Thymus (tissue), 11 donors: Measurements from ENCODE around the gene TBC1D25. TPM values are rescaled to one million over a fixed set of nuclear protein-coding genes. Genes with fewer than 3 reads are reported as not detected.
"Not testable (repeated sequence)": the region's sequence is repeated elsewhere in the genome, so short reads cannot be mapped to it uniquely, and the experiment has no call there.

Experiments
- DNase-seq, 9 donors: peaks; one replicate each; pipeline ENCODE4 v3.0.0-alpha.2; 2013; ENCODE audit warnings: low spot score in 9 of 9, low read depth in 6 of 9, missing footprints in 1 of 9
- H3K27ac ChIP-seq, 2 donors: one replicate each; pipeline ENCODE4 v1.5.1; 2013; ENCODE audit warnings: control low read depth in 1 of 2, low read depth in 1 of 2, low read length in 1 of 2, mild to moderate bottlenecking in 1 of 2, moderate library complexity in 1 of 2
- H3K27me3 ChIP-seq, 2 donors: one replicate each; pipeline ENCODE4 v1.5.1; 2013; ENCODE audit warnings: low read length in 1 of 2; ENCODE audit not compliant: control insufficient read depth in 2 of 2, insufficient read depth in 1 of 2
- H3K36me3 ChIP-seq, 2 donors: one replicate each; pipeline ENCODE4 v1.5.1; 2013; ENCODE audit warnings: low read length in 1 of 2, mild to moderate bottlenecking in 1 of 2, moderate library complexity in 1 of 2; ENCODE audit not compliant: control insufficient read depth in 2 of 2, insufficient read depth in 2 of 2
- H3K4me1 ChIP-seq, 2 donors: one replicate each; pipeline ENCODE4 v1.5.1; 2013; ENCODE audit warnings: low read length in 2 of 2; ENCODE audit not compliant: control insufficient read depth in 2 of 2, insufficient read depth in 2 of 2
- H3K4me3 ChIP-seq, 2 donors: one replicate each; pipeline ENCODE4 v1.5.1; 2013; ENCODE audit warnings: low read length in 2 of 2, control low read depth in 1 of 2, mild to moderate bottlenecking in 1 of 2
- H3K9me3 ChIP-seq, 2 donors: one replicate each; pipeline ENCODE4 v1.5.1; 2013; ENCODE audit warnings: low read length in 1 of 2, mild to moderate bottlenecking in 1 of 2; ENCODE audit not compliant: control insufficient read depth in 2 of 2, insufficient read depth in 1 of 2
- WGBS: extraction: QIAGEN DNeasy Blood & Tissue Kit; methylation state at CpG from one replicate; pipeline ENCODE4 v1.1.7; 2013; 5-methylcytosine and 5-hydroxymethylcytosine counted together
- polyA plus RNA-seq: library from polyadenylated mRNA; stranded (reverse); fragments of 200-250 nt; gene quantifications from one replicate; pipeline ENCODE4 v1.2.3, GENCODE V29; 2013
- total RNA-seq: library from RNA; stranded (reverse); fragments of 120-200 nt; gene quantifications from one replicate; pipeline ENCODE4 v1.2.4, GENCODE V29; 2013
- donor health status: healthy.

The TBC1D25 gene
- total and polyA plus RNA-seq, 2 donors, result 3.4 to 8.7 TPM

- Histone ChIP-seq H3K4me1 (peaks cover 3 to 25% of the 10 kb centered on the region in 2 donors), H3K27me3 (no peaks in the 10 kb centered on the region), H3K4me3 (peak within 1 kb of the TSS; percentile 62 to 69), H3K27ac (peak within 1 kb of the TSS; percentile 58 to 79), H3K9me3 (no peaks in the 10 kb centered on the region), H3K36me3 (peaks cover 0 to 2% of the 10 kb centered on the region in 2 donors)
- under 1% methylated on average over 65 of the region's 66 CpGs for WGBS
- peak; percentile 66 to 95 (median 87) for DNase-seq
Measured at GRCh38 chrX:48521353-48522243, 17.9 kb upstream of the TBC1D25 start, which contains the start of gene EBP. Gene EBP, plus strand, starts transcription at chrX:48521808. Its CDS starts 1,964 bp downstream, at chrX:48523772.

DNA sequence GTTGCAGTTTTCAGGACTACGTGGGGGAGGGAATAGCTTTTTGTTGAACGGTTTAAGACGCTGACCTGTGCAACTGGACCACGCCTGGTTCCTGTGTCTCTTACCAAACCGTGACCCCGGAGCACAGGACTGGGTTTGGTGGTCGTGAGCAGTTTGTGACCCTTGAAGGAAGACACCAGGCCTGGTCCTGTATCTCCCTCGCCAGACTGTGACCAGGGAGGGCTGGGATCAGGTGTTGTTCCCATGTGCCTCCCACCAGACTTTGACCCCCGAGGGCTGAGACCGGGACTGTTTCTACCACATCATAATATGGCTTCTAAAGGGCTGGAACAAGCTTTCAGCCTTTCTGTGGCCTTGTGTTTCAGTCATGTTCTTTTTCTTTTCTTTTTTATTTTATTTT is 17.2 kb upstream of the TBC1D25 start:
- Histone ChIP-seq H3K4me1 (peaks cover 3 to 21% of the 10 kb centered on the region in 2 donors), H3K27ac (peak overlapping the region; percentile 41 to 47), H3K4me3 (peak overlapping the region; percentile 62 to 69), H3K9me3 (no peaks in the 10 kb centered on the region), H3K27me3 (no peaks in the 10 kb centered on the region), H3K36me3 (peaks cover 4 to 8% of the 10 kb centered on the region in 2 donors)
- no peak for DNase-seq
- WGBS, result 11% methylated on average over 10 of the region's 10 CpGs

DNA sequence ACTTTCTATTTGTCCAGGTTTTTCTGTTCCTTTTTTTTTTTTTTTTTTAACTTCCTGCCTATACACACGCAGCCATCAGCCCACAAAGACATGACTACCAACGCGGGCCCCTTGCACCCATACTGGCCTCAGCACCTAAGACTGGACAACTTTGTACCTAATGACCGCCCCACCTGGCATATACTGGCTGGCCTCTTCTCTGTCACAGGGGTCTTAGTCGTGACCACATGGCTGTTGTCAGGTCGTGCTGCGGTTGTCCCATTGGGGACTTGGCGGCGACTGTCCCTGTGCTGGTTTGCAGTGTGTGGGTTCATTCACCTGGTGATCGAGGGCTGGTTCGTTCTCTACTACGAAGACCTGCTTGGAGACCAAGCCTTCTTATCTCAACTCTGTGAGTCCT is 15.8 kb upstream of the TBC1D25 start:
- 91% methylated on average over 12 of the region's 12 CpGs for WGBS
- DNase-seq, result no peak

GRCh38 chrX:48525853-48526252 is 13.7 kb upstream of the TBC1D25 start:
- H3K27ac ChIP-seq, H3K27me3 ChIP-seq, DNase-seq, H3K4me3 ChIP-seq, H3K9me3 ChIP-seq: not testable (repeated sequence)
- over 99% methylated on average over 8 of the region's 8 CpGs for WGBS
- Histone ChIP-seq H3K36me3 (peaks cover 12 to 20% of the 10 kb centered on the region in 2 donors), H3K4me1 (peaks cover 0 to 10% of the 10 kb centered on the region in 2 donors)

More for the DNA sequence above, 15.8 kb upstream of the TBC1D25 start:
- Histone ChIP-seq H3K27ac (no peak overlapping the region), H3K4me3 (no peak overlapping the region), H3K36me3 (peaks cover 11 to 18% of the 10 kb centered on the region in 2 donors), H3K4me1 (peaks cover 3 to 21% of the 10 kb centered on the region in 2 donors), H3K27me3 (no peaks in the 10 kb centered on the region), H3K9me3 (no peaks in the 10 kb centered on the region)

DNA sequence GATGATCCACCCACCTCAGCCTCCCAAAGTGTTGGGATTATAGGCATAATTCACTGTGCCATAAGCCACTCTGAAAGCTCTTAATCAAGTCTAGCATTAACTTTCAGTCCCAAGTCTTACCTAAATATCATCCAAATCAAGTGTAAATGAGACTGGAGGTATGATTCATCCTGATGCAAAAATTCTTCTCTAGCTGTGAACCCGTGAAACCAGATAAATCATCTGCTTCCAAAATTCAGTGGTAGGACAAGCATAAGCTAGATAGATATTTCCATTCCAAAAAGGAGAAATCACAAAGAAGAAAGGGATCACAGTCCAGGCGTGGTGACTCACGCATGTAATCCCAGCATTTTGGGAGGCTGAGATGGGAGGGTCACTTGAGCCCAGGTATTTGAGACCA is 8.8 kb upstream of the TBC1D25 start:
- H3K27ac ChIP-seq, result no peak overlapping the region
- H3K4me3 ChIP-seq, result no peak overlapping the region
- WGBS, result 95% methylated on average over 3 of the region's 3 CpGs

GRCh38 chrX:48531358-48531959 is 8.1 kb upstream of the TBC1D25 start:
- no peak overlapping the region for H3K27ac ChIP-seq
- DNase-seq, result no peak
- no peaks in the 10 kb centered on the region for H3K27me3 ChIP-seq
- H3K4me3 ChIP-seq, result no peak overlapping the region
- 95% methylated on average over 5 of the region's 5 CpGs for WGBS
- H3K4me1 ChIP-seq, result no peaks in the 10 kb centered on the region
- peaks cover 12 to 20% of the 10 kb centered on the region in 2 donors for H3K36me3 ChIP-seq
- H3K9me3 ChIP-seq, result no peaks in the 10 kb centered on the region

More for the DNA sequence above, 8.8 kb upstream of the TBC1D25 start:
- DNase-seq, result no peak
- Histone ChIP-seq H3K27me3 (no peaks in the 10 kb centered on the region), H3K36me3 (peaks cover 12 to 20% of the 10 kb centered on the region in 2 donors), H3K9me3 (no peaks in the 10 kb centered on the region), H3K4me1 (no peaks in the 10 kb centered on the region)

GRCh38 chrX:48532161-48532560 is 7.4 kb upstream of the TBC1D25 start:
- Histone ChIP-seq H3K9me3 (no peaks in the 10 kb centered on the region), H3K4me1 (no peaks in the 10 kb centered on the region), H3K4me3 (no peak overlapping the region), H3K36me3 (peaks cover 9 to 13% of the 10 kb centered on the region in 2 donors), H3K27ac (no peak overlapping the region), H3K27me3 (no peaks in the 10 kb centered on the region)
- WGBS, result 96% methylated on average over 1 of the region's 1 CpG
- no peak for DNase-seq

DNA sequence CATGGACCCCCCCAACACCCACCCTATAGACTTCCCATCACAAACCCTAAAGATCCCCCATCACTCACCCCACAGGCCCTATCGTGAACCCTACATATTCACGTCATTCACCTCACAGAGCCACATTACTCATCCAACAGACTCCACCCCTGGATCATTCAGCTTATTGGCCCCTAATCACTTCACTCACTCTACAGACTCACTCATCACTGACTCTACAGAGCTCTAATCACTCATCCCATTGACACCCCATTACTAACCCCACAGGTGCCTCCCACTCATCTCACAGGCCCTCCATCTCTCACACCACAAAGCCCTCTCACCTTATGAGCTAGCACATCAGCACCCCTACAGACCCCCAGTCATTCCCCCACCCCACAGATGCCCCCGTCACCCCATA is 6.3 kb upstream of the TBC1D25 start:
- DNase-seq, result no peak
- 93% methylated on average over 3 of the region's 3 CpGs for WGBS
- no peak overlapping the region for H3K27ac ChIP-seq

More for the DNA sequence above, 6.3 kb upstream of the TBC1D25 start:
- Histone ChIP-seq H3K27me3 (no peaks in the 10 kb centered on the region), H3K4me1 (no peaks in the 10 kb centered on the region), H3K36me3 (peaks cover 6 to 7% of the 10 kb centered on the region in 2 donors), H3K4me3 (no peak overlapping the region), H3K9me3 (no peaks in the 10 kb centered on the region)
